ENCODE results near the gene DPT. TPM values are rescaled to one million over a fixed set of nuclear protein-coding genes. Genes with fewer than 3 reads are reported as not detected.

DPT gene
- total RNA-seq, 1 donor from 2014 or later, result 1.4 TPM

DNA sequence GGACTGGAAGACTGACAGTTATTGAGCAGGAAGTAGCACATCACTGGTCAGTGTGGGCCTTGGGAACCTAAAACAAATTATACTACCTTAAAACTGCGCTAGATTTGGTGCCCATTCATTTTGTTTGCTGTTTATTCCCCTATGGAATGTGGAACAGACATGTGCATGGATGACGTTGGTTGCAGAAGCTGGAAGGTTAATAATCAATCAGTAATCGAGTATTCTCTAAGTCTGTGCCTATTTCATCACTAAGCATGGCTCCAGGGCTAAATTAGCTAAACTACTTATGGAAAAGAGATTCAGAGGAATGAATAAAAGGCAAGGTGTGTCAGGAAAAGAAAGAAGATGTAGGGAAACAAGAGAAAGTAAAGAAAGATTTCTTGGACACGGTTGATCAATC, 33.5 kb upstream of the DPT start:
- H3K27me3 Mint-ChIP-seq (ENCODE audit: unreplicated experiment), result peaks cover 7% of the 10 kb centered on the region
- H3K4me1 Mint-ChIP-seq (ENCODE audit: unreplicated experiment), result no peaks in the 10 kb centered on the region
- TF ChIP-seq, protein P1, sequence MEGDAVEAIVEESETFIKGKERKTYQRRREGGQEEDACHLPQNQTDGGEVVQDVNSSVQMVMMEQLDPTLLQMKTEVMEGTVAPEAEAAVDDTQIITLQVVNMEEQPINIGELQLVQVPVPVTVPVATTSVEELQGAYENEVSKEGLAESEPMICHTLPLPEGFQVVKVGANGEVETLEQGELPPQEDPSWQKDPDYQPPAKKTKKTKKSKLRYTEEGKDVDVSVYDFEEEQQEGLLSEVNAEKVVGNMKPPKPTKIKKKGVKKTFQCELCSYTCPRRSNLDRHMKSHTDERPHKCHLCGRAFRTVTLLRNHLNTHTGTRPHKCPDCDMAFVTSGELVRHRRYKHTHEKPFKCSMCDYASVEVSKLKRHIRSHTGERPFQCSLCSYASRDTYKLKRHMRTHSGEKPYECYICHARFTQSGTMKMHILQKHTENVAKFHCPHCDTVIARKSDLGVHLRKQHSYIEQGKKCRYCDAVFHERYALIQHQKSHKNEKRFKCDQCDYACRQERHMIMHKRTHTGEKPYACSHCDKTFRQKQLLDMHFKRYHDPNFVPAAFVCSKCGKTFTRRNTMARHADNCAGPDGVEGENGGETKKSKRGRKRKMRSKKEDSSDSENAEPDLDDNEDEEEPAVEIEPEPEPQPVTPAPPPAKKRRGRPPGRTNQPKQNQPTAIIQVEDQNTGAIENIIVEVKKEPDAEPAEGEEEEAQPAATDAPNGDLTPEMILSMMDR (IDR thresholded peaks at IDR 0.05), result no peak
- no peak overlapping the region for H3K27ac Mint-ChIP-seq (ENCODE audit: unreplicated experiment)
- DNase-seq (ENCODE audit: extremely low spot score, unreplicated experiment), result no peak
- no peaks in the 10 kb centered on the region for H3K36me3 Mint-ChIP-seq (ENCODE audit: unreplicated experiment)
- no peak overlapping the region for H3K4me3 Mint-ChIP-seq (ENCODE audit: unreplicated experiment)
- no peaks in the 10 kb centered on the region for H3K9me3 Mint-ChIP-seq (ENCODE audit: unreplicated experiment)

DNA sequence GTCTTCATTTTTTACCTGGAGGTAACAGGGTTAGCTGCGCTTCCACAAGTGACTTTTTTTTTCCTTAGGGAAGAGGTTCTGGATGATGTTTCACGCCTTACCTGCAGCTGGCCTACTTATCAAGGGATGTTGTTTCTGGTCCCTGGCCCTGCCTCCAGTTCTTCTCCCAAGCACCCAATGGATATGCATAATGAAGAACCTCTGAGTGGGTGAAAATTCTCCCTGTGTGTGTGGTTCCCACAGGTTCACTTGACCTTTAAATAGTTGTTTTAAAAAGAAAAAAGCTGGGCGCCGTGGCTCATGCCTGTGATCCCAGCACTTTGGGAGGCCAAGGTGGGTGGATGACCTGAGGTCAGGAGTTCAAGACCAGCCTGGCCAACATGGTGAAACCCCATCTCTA, 31.8 kb upstream of the DPT start:
- TF ChIP-seq, protein P1 (IDR thresholded peaks at IDR 0.05), result no peak
- Mint-ChIP-seq H3K27ac (ENCODE audit: unreplicated experiment) (no peak overlapping the region), H3K27me3 (ENCODE audit: unreplicated experiment) (peaks cover 7% of the 10 kb centered on the region), H3K36me3 (ENCODE audit: unreplicated experiment) (no peaks in the 10 kb centered on the region), H3K4me1 (ENCODE audit: unreplicated experiment) (no peaks in the 10 kb centered on the region), H3K4me3 (ENCODE audit: unreplicated experiment) (no peak overlapping the region), H3K9me3 (ENCODE audit: unreplicated experiment) (no peaks in the 10 kb centered on the region)
- DNase-seq (ENCODE audit: extremely low spot score, unreplicated experiment), result no peak

DNA sequence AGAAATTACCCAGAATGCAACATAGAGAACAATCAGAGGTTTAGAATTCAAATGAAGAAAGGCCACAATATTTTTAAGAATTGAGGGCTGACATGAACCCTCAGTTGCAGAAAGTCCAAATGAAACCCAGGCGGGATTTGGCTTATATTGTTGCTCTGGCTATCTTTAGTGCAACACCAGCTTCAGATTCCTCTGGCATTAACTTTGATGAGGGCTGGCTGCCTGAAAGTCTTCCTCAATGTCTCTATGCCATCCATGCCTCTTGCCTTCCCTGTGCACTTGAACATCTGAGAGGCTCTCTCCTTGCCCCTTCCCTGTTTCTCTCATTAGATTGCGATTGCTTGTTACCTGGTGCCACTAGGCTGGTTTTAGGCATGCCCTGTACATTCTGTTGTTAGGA, 31.2 kb upstream of the DPT start:
- TF ChIP-seq, protein P1 (IDR thresholded peaks at IDR 0.05), result no peak
- Mint-ChIP-seq H3K36me3 (ENCODE audit: unreplicated experiment) (no peaks in the 10 kb centered on the region), H3K27ac (ENCODE audit: unreplicated experiment) (no peak overlapping the region), H3K27me3 (ENCODE audit: unreplicated experiment) (peaks cover 7% of the 10 kb centered on the region), H3K9me3 (ENCODE audit: unreplicated experiment) (no peaks in the 10 kb centered on the region), H3K4me1 (ENCODE audit: unreplicated experiment) (no peaks in the 10 kb centered on the region), H3K4me3 (ENCODE audit: unreplicated experiment) (no peak overlapping the region)
- DNase-seq (ENCODE audit: extremely low spot score, unreplicated experiment), result no peak

DNA sequence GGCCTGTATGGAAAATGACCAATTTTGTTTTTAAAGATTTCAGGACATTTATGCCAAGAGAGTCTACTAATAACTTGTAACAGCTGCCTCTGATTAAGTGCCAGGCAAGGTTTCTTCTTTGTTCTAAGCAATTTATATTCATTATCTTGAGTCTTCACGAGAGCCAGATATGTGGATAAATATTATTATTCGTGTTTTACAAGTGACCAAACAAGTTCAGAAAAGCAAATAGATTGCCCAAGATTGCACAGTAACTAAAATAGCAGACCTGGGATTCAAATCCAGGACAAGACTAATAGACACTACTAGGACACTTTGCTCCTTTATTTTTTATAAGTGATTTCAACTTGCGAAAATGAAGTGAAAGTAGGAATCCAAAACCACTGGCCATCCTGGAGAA, 30.1 kb upstream of the DPT start:
- H3K27me3 Mint-ChIP-seq (ENCODE audit: unreplicated experiment), result peaks cover 3% of the 10 kb centered on the region
- H3K27ac Mint-ChIP-seq (ENCODE audit: unreplicated experiment), result no peak overlapping the region
- H3K4me1 Mint-ChIP-seq (ENCODE audit: unreplicated experiment), result no peaks in the 10 kb centered on the region
- H3K9me3 Mint-ChIP-seq (ENCODE audit: unreplicated experiment), result no peaks in the 10 kb centered on the region
- no peaks in the 10 kb centered on the region for H3K36me3 Mint-ChIP-seq (ENCODE audit: unreplicated experiment)
- DNase-seq (ENCODE audit: extremely low spot score, unreplicated experiment), result no peak
- H3K4me3 Mint-ChIP-seq (ENCODE audit: unreplicated experiment), result no peak overlapping the region
- TF ChIP-seq, protein P1 (IDR thresholded peaks at IDR 0.05), result no peak

DNA sequence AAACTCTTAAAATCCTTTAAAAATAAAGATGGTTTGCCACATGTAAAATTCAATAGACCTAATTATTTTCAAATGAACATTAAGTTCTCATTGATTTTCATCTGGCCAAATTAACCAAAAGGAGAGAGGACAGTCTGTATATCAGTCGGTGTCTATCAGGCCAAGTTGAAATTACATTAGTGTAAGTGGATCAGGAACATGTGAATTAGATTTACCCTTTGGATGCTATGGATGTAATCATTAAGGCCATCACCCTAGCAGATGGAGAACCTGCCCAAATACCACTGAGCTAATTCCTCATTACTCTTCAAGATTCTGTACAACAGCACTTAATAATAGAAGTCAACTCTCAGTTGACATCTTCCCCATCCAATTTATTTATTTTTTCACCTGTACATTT, 29.5 kb upstream of the DPT start:
- Mint-ChIP-seq H3K27ac (ENCODE audit: unreplicated experiment) (no peak overlapping the region), H3K9me3 (ENCODE audit: unreplicated experiment) (no peaks in the 10 kb centered on the region), H3K4me1 (ENCODE audit: unreplicated experiment) (no peaks in the 10 kb centered on the region), H3K36me3 (ENCODE audit: unreplicated experiment) (no peaks in the 10 kb centered on the region), H3K27me3 (ENCODE audit: unreplicated experiment) (no peaks in the 10 kb centered on the region), H3K4me3 (ENCODE audit: unreplicated experiment) (no peak overlapping the region)
- DNase-seq (ENCODE audit: extremely low spot score, unreplicated experiment), result no peak
- TF ChIP-seq, protein P1 (IDR thresholded peaks at IDR 0.05), result no peak

Data from osteocyte (in vitro differentiated cells).